ENCODE measurements around the gene GRAMD1A. TPM values are rescaled to one million over a fixed set of nuclear protein-coding genes. Genes with fewer than 3 reads are reported as not detected.
"Not testable (repeated sequence)": the region's sequence is repeated elsewhere in the genome, so short reads cannot be mapped to it uniquely, and the experiment has no call there.

GRAMD1A gene
- total RNA-seq, 3 donors from 2014 or later, result 30.6 to 56.0 (median 38.6) TPM

DNA sequence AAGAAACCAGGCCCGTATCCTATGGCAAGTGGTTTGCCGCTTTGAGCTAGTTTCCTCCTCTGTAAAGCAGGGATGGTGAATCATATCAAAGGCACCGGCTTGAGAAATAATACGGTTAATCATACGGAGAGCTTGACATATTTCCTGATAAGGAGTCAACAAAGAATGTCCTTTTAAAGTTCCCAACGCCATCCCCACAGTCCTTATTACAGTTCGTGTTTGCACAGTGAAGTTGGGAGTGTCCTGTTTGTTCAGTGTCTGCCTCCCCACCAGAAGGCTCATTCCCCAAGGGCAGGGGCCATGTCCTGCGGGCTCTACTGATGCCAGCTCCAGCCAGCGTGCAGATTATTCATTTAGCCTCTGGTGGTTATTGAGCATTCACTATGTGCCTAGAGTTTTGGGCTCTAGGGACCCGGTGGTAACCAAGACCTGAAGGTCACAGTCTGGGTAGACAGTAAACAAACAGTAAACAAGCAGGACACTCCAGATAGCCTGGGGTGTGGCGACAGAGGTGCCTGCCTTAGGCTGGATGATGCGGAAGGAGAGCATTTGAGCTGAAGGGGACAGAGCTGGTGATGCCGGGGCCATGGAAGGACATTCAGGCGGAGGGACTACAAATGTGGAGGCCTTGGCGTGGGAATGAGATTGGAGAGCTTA is 6.3 kb downstream of the GRAMD1A start:
- Histone ChIP-seq H3K36me3 (no peaks in the 10 kb centered on the region), H3K4me3 (no peak overlapping the region), H3K27ac (peak overlapping the region in 1 of 2 donors; percentile 46), H3K9me3 (no peaks in the 10 kb centered on the region), H3K27me3 (no peaks in the 10 kb centered on the region), H3K4me1 (peaks cover 0 to 6% of the 10 kb centered on the region in 2 donors)
- no peak for DNase-seq (ENCODE audit: low spot score in 2 of 2)
- TF ChIP-seq POLR2A (IDR thresholded peaks at IDR 0.05) (no peak), CTCF (IDR thresholded peaks at IDR 0.05) (no peak), POLR2AphosphoS5 (IDR thresholded peaks at IDR 0.05) (no peak)
- intact Hi-C loops (cut with DNase I; ENCODE audit: low total_unique reads), result no loop called here

DNA sequence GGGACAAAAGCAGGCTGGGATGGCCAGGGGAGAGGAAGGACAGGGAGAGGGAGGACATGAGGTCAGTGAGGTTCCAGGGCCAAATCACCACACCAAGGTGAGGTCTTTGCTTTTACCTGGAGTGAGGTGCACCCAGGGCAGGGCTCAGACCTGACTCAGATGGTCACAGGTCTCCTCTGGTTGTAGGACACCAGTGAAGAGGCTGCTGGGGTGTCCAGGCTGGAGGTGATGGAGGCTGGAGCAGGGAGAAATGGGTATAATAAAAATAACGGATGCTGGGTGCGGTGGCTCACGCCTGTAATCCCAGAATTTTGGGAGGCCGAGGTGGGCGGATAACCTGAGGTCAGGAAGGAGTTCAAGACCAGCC is 6.9 kb downstream of the GRAMD1A start:
- H3K4me3 ChIP-seq, result no peak overlapping the region
- TF ChIP-seq POLR2A (IDR thresholded peaks at IDR 0.05), result no peak
- no peak for TF ChIP-seq POLR2AphosphoS5 (IDR thresholded peaks at IDR 0.05)
- DNase-seq (ENCODE audit: low spot score in 2 of 2), result no peak
- peak overlapping the region in 1 of 2 donors; percentile 46 for H3K27ac ChIP-seq
- intact Hi-C loops (cut with DNase I; ENCODE audit: low total_unique reads), result no loop called here
- H3K36me3 ChIP-seq, result no peaks in the 10 kb centered on the region
- peaks cover 0 to 6% of the 10 kb centered on the region in 2 donors for H3K4me1 ChIP-seq
- H3K27me3 ChIP-seq, result no peaks in the 10 kb centered on the region
- H3K9me3 ChIP-seq, result no peaks in the 10 kb centered on the region

GRCh38 chr19:35007427-35007826 is 7.3 kb downstream of the GRAMD1A start:
- intact Hi-C loops (cut with DNase I; ENCODE audit: low total_unique reads); H3K27ac ChIP-seq; DNase-seq (ENCODE audit: low spot score in 2 of 2); H3K4me1 ChIP-seq; H3K4me3 ChIP-seq; H3K36me3 ChIP-seq; H3K9me3 ChIP-seq; H3K27me3 ChIP-seq: not testable (repeated sequence)

DNA sequence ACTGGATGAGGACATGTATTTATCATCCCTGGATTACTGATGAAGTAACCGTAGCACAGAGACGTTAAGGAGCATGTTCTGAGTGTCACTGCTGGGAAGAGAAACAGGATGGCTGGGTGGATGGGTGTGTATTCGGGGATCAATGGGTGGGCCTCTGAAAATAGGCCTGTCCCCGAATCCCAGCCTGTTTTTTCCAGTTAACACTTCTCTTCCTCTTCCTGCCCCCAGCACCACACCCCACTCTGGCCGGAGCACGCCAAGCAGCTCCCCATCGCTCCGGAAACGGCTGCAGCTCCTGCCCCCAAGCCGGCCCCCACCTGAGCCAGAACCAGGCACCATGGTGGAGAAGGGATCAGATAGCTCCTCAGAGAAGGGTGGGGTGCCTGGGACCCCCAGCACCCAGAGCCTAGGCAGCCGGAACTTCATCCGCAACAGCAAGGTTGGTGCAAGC is 8.8 kb downstream of the GRAMD1A start:
- no peak overlapping the region for H3K4me3 ChIP-seq
- no peaks in the 10 kb centered on the region for H3K27me3 ChIP-seq
- DNase-seq (ENCODE audit: low spot score in 2 of 2), result no peak
- H3K4me1 ChIP-seq, result peaks cover 0 to 6% of the 10 kb centered on the region in 2 donors
- intact Hi-C loops (cut with DNase I; ENCODE audit: low total_unique reads), result no loop called here
- TF ChIP-seq CTCF (IDR thresholded peaks at IDR 0.05) (no peak), POLR2AphosphoS5 (IDR thresholded peaks at IDR 0.05) (peak in 1 of 3 donors; percentile 42)
- H3K36me3 ChIP-seq, result no peaks in the 10 kb centered on the region
- H3K27ac ChIP-seq, result peak overlapping the region in 1 of 2 donors; percentile 68
- no peaks in the 10 kb centered on the region for H3K9me3 ChIP-seq

- H3K4me3 ChIP-seq, result no peak overlapping the region
- no peak for DNase-seq (ENCODE audit: low spot score in 2 of 2)
- intact Hi-C loops (cut with DNase I; ENCODE audit: low total_unique reads), result loop anchor here (5.0 to 10.0 kb wide), 2 partner anchors 32 to 1835 kb away; no protein-coding TSS in a partner anchor
- TF ChIP-seq POLR2A (IDR thresholded peaks at IDR 0.05) (no peak), CTCF (IDR thresholded peaks at IDR 0.05) (no peak), POLR2AphosphoS5 (IDR thresholded peaks at IDR 0.05) (no peak)
- peaks cover 0 to 6% of the 10 kb centered on the region in 2 donors for H3K4me1 ChIP-seq
- H3K9me3 ChIP-seq, result no peaks in the 10 kb centered on the region
- H3K27ac ChIP-seq, result peak overlapping the region in 1 of 2 donors; percentile 68
- no peaks in the 10 kb centered on the region for H3K36me3 ChIP-seq
- H3K27me3 ChIP-seq, result no peaks in the 10 kb centered on the region
Observed at GRCh38 chr19:35009424-35010415, 9.6 kb downstream of the GRAMD1A start.

All from breast epithelium (tissue), 4 donors.